ENCODE data around the gene SNUPN.

The SNUPN gene

DNA sequence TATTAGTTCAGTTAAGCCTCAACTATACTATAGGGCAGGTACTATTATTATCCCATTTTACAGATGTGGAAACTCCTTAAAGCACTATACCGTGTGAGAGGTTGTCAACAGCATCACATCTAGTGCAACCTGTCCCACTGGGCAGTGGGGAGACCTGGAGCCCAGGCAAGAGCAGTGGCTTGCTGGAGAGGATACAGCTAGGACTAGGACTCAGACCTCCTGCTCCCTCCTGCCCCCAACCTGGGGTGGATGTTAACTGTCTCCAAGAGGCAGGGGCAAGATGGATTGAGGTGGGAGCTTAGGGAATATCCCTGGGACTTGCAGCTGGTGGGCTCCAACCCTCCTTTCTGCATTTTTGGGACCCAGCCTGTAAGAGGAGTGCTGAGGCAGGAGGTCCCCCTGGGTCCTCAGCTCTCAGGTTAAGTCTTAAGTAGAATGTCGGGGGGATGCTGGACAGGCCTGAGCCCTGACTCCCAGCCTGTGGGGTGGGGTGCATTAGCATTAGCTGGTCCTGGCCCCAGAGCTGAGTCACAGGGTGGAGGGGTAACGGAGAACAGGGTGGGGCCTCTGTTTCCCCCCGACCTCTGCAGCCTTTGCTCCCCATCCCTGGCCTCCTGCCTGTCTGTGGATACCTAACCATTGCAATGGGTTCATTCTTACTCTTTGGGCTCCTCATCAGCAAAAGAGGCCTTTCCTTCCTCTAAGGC is 28.8 kb upstream of the SNUPN start:
- no peak for DNase-seq (ENCODE audit: low read depth in 1 of 2, low spot score in 1 of 2)

GRCh38 chr15:75653347-75653913 is 27.9 kb upstream of the SNUPN start:
- DNase-seq (ENCODE audit: low read depth in 1 of 2, low spot score in 1 of 2), result no peak

- no peak for DNase-seq (ENCODE audit: low read depth in 1 of 2, low spot score in 1 of 2)
Measured at GRCh38 chr15:75651810-75652543, 26.5 kb upstream of the SNUPN start.

- DNase-seq (ENCODE audit: low read depth in 1 of 2, low spot score in 1 of 2), result no peak
Measured at GRCh38 chr15:75650908-75651809, 25.6 kb upstream of the SNUPN start.

GRCh38 chr15:75649848-75650247 is 24.3 kb upstream of the SNUPN start:
- no peak for DNase-seq (ENCODE audit: low read depth in 1 of 2, low spot score in 1 of 2)

DNA sequence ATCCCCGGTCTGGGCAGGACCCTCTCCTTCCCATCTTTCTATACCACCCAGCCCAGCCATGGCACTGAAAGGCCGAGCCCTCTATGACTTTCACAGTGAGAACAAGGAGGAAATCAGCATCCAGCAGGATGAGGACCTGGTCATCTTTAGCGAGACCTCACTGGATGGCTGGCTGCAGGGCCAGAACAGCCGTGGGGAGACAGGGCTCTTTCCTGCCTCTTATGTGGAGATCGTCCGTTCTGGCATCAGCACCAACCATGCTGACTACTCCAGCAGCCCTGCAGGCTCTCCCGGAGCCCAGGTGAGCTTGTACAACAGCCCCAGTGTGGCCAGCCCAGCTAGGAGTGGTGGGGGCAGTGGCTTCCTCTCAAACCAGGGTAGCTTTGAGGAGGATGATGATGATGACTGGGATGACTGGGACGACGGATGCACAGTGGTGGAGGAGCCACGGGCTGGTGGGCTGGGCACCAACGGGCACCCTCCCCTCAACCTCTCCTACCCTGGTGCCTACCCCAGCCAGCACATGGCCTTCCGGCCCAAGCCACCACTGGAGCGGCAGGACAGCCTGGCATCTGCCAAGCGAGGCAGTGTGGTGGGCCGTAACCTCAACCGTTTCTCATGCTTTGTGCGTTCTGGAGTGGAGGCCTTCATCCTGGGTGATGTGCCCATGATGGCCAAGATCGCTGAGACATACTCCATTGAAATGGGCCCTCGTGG is 23.7 kb upstream of the SNUPN start:
- DNase-seq (ENCODE audit: low read depth in 1 of 2, low spot score in 1 of 2), result no peak

DNA sequence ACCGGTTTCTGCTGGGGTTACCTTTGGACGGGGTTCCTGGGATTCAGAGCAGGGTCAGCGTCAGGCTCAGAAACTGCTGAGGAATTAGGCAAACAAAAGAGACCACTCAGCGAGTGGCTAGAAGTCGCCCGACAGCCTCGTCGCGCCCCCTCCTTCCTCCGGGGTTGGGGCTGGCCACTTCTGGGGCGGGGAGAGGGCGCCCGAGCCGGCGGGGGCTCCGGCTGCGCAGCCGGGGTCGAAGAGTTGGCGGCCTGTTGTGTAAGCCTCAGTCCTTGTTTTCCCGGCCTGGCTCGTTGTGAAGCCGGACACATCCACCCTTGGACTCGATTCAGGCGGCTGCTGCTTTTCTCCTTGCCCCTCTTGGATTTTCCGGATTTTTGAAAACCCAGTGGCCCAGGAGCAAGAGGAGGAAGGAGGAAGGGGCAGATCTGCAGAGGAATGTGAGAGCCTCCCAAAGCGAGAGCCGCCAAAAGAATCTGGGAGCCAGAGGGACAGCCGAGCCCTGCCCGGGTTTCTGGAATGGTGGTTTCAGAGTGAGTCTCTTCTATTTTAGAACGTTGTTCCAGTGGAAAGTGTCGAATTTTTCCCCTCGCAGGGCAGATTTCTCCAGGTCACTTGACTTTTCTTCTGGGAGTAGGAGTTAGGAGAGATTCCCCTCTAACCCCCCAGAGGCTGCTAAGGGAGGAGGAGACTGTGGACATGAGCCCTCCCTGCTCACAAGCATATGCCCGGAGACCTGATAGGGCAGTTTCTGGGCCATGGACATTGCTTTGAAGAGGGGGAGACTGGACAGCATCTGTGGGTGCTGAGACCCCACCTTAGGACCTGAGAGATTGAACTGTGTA is 22.9 kb upstream of the SNUPN start:
- DNase-seq (ENCODE audit: low read depth in 1 of 2, low spot score in 1 of 2), result no peak

DNA sequence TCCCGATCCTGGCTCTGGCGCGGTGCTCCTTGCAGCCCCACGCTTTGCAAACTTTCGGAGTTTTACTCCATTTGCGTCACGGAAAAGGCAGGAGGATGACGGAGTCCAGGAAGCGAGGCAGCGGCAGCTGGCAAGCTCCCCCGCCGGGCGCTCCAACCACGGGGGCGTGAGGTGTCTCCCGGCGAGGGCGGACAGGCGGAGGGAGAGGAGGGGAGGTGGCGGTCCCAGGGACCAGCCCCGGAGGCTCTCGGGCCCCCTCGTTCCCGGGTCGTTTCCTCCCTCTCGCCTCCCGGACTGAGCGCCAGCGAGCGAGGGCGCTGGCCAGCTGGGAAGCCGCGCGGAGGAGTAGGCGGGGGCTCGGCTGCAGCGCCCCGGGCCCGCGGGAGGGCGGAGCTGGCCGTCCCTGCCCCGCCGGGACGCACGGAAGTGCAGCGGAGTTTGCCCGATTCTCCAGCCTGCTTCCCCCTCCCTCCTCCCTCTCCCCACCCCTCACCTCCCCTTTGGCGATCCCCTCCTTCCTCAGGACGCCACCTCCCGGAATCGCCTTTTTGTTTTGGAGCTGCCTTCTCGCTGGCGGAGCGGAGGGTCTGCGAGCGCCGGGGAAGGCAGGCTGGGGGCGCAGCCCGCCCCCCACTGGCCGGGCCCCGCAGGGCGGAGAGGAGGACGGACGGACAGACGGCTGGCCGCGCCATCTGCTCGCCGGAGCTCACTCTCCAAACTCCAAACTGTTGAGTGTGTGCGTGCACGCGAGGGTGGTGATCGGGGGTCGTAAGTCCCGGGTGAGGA is 22.0 kb upstream of the SNUPN start, which contains the start of gene SNX33:
SNX33 (plus strand) TSS at position 543 of the 786 bp plus-strand sequence. CDS start 1,191 bp downstream, outside the sequence.
- peak; percentile 37 to 43 for DNase-seq (ENCODE audit: low read depth in 1 of 2, low spot score in 1 of 2)

- DNase-seq (ENCODE audit: low read depth in 1 of 2, low spot score in 1 of 2), result no peak
Measured at GRCh38 chr15:75646944-75647364, 21.4 kb upstream of the SNUPN start.

DNA sequence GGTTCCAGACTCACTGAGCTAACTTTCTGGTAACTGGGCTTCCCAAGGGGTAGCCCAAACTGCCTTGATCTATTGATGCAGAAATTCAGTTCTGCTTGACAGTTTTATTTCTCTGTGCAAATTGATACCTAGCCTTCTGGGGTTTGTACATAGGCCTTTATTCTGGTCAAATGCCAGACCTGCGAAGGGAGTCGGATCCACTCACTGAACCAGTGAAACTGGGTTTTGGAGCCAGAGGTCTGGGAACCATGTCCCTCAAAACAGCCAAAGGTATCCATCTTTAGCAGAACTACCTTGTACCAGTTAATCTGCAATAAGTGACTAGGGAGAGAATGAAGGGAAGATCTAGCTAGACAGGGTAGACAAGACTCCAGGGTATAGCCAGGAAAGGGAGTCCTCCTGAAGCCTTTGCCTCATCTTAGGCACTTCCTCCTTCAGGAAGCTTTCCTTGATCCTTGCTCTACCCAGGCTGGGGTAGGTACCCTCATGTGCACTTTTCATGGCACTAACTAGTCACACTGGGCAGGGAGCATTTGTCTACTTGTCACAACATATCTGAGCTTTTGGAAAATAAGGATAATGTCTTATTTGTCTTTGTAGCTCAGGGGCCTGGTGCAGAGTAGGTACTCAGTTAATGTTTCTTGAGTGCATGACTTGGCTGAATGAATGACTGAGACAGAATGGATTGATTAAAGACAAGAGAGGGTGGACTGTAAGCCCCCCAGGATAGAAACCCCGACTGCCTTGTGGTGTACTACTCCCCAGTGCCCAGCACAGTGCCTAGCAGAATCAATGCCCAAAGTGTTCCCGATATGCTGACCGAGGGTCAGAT is 20.8 kb upstream of the SNUPN start:
- no peak for DNase-seq (ENCODE audit: low read depth in 1 of 2, low spot score in 1 of 2)

GRCh38 chr15:75644376-75644775 is 18.9 kb upstream of the SNUPN start:
- no peak for DNase-seq (ENCODE audit: low read depth in 1 of 2, low spot score in 1 of 2)

GRCh38 chr15:75641603-75642002 is 16.1 kb upstream of the SNUPN start:
- DNase-seq (ENCODE audit: low read depth in 1 of 2, low spot score in 1 of 2), result no peak

DNA sequence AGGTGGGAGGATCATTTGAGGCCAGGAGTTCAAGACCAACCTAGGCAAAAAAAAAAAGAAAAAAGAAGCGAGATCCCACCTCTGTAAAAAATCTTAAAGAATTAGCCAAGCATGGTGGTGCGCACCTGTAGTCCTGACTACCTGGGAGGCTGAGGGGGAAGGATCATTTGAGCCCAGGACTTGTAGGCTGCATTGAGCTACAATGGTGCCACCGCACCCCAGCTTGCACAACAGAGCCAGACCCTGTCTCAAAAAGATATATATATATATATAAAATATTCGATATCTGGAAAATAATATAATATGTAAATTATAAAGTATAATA is 15.6 kb upstream of the SNUPN start:
- DNase-seq (ENCODE audit: low read depth in 1 of 2, low spot score in 1 of 2), result no peak

GRCh38 chr15:75640483-75641178 is 15.1 kb upstream of the SNUPN start:
- DNase-seq (ENCODE audit: low read depth in 1 of 2, low spot score in 1 of 2), result peak in 1 of 2 donors; percentile 45

DNA sequence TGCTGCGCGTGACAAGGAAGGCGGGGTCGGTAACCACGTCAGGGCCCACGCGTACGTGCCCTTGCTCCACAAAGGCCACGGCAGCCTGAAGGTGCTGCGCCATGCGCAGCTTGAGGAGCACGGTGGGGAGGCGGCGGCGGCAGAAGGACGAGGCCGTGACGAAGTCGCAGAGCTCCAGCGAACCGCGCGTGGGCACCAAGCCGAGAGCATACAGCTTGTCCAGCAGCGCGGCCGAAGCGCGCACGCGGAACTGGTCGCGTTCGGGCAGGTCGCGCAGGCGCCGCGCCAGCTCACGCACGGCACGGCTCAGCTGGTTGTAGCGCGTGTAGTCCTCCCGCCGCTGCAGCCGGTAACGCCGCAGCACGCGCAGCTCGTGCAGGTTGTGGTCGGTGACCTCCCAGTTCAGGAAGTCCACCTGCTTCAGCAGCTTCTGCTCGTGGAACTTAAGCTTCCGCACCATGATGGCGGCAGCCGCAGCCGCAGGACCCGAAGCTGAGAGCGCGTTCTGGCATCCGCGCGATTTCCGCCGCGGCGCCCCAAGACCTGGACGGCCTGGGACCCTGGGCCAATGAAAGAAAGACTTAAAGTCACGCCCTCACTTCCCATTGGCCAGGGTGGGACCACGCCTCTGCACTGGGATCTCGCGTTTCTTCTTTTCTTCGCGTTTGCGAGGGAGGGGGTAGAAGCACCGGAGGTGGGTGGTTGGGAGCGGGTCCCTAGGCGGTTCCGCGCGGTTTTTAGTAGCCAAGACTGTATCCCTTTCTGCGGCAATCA is 14.4 kb upstream of the SNUPN start, which contains the start of gene IMP3:
IMP3 (minus strand) TSS at position 516 of the 774 bp plus-strand sequence; CDS start at position 460, 56 bp downstream.
- DNase-seq (ENCODE audit: low read depth in 1 of 2, low spot score in 1 of 2), result peak; percentile 83 to 94

GRCh38 chr15:75639191-75639708 is 13.7 kb upstream of the SNUPN start:
- no peak for DNase-seq (ENCODE audit: low read depth in 1 of 2, low spot score in 1 of 2)

All from activated CD4-positive, alpha-beta T cell treated with anti-CD3 and anti-CD28 coated beads, Interleukin-2, amount 50 U/mL, for 24 hours (primary cell).